Liver (tissue), 9 donors: ENCODE measurements around the gene KCTD3. TPM values are rescaled to one million over a fixed set of nuclear protein-coding genes. Genes with fewer than 3 reads are reported as not detected.
A peak's percentile ranks its signal among the peaks of the same experiment; 100 is the strongest.

ENCODE experiments used
- DNase-seq: peaks from one replicate; pipeline ENCODE4 v3.0.0-alpha.2; 2017; ENCODE audit warnings: low spot score
- H3K27ac ChIP-seq, 2 donors: one replicate each; pipeline ENCODE4 v1.7.0; 2013; ENCODE audit warnings: inconsistent platforms in 2 of 2, low read length in 2 of 2, control low read depth in 1 of 2, low read depth in 1 of 2, mild to moderate bottlenecking in 1 of 2
- H3K27me3 ChIP-seq, 4 donors: one replicate each; pipeline versions ENCODE4 v1.6.1 to v1.7.0; 2013; ENCODE audit warnings: low read length in 3 of 4, inconsistent platforms in 1 of 4, mild to moderate bottlenecking in 1 of 4, moderate library complexity in 1 of 4; ENCODE audit not compliant: control insufficient read depth in 4 of 4, insufficient read depth in 4 of 4
- H3K36me3 ChIP-seq, 4 donors: one replicate each; pipeline versions ENCODE4 v1.6.1 to v1.7.0; 2013; ENCODE audit warnings: low read length in 3 of 4, mild to moderate bottlenecking in 3 of 4, low read depth in 1 of 4, moderate library complexity in 1 of 4; ENCODE audit not compliant: control insufficient read depth in 4 of 4, insufficient read depth in 3 of 4
- H3K4me1 ChIP-seq, 4 donors: one replicate each; pipeline versions ENCODE4 v1.6.1 to v1.7.0; 2013; ENCODE audit warnings: low read length in 3 of 4, mild to moderate bottlenecking in 3 of 4, moderate library complexity in 1 of 4; ENCODE audit not compliant: control insufficient read depth in 4 of 4, insufficient read depth in 4 of 4
- H3K4me3 ChIP-seq, 3 donors: one replicate each; pipeline versions ENCODE4 v1.6.1 to v1.7.0; 2013; ENCODE audit warnings: low read length in 3 of 3, control low read depth in 1 of 3, low read depth in 1 of 3, mild to moderate bottlenecking in 1 of 3
- H3K9ac ChIP-seq, 2 donors: one replicate each; pipeline ENCODE4 v1.7.0; 2013; ENCODE audit warnings: low read length in 2 of 2, mild to moderate bottlenecking in 2 of 2, moderate library complexity in 2 of 2, control low read depth in 1 of 2, low read depth in 1 of 2
- H3K9me3 ChIP-seq, 4 donors: one replicate each; pipeline versions ENCODE4 v1.6.1 to v1.7.0; 2013; ENCODE audit warnings: low read length in 3 of 4; ENCODE audit not compliant: control insufficient read depth in 4 of 4
- ATF3 ChIP-seq: IDR thresholded peaks from 2 replicates; pipeline ENCODE4 v1.6.1; 2016; ENCODE audit warnings: antibody characterized with exemption
- FOXA1 ChIP-seq: IDR thresholded peaks from 2 replicates; pipeline ENCODE4 v1.6.1; 2016; ENCODE audit warnings: antibody characterized with exemption
- GABPA ChIP-seq, 2 donors: IDR thresholded peaks in 1 of 2; conservative IDR thresholded peaks in 1 of 2; 2 replicates each; pipeline ENCODE4 v1.6.1; 2016; ENCODE audit warnings: antibody characterized with exemption in 2 of 2, mild to moderate bottlenecking in 1 of 2, moderate library complexity in 1 of 2
- HNF4A ChIP-seq, 2 donors: conservative IDR thresholded peaks; 2 replicates each; pipeline ENCODE4 v1.6.1; 2016; ENCODE audit warnings: antibody characterized with exemption in 2 of 2, mild to moderate bottlenecking in 2 of 2
- HNF4G ChIP-seq: IDR thresholded peaks from 2 replicates; pipeline ENCODE4 v1.6.1; 2016; ENCODE audit warnings: antibody characterized with exemption
- JUND ChIP-seq, 2 donors: IDR thresholded peaks; 2 replicates each; pipeline ENCODE4 v1.6.1; 2016; ENCODE audit warnings: antibody characterized with exemption in 2 of 2
- MAX ChIP-seq: IDR thresholded peaks from 2 replicates; pipeline ENCODE4 v1.6.1; 2016; ENCODE audit warnings: antibody characterized with exemption
- RAD21 ChIP-seq, 2 donors: IDR thresholded peaks; 2 replicates each; pipeline ENCODE4 v1.6.1; 2016; ENCODE audit warnings: antibody characterized with exemption in 2 of 2, mild to moderate bottlenecking in 2 of 2
- REST ChIP-seq: IDR thresholded peaks from 2 replicates; pipeline ENCODE4 v1.6.1; 2016; ENCODE audit warnings: antibody characterized with exemption, mild to moderate bottlenecking
- RXRA ChIP-seq, 2 donors: IDR thresholded peaks; 2 replicates each; pipeline ENCODE4 v1.6.1; 2017 to 2018; ENCODE audit warnings: antibody characterized with exemption in 2 of 2, mild to moderate bottlenecking in 1 of 2
- SP1 ChIP-seq: IDR thresholded peaks from 2 replicates; pipeline ENCODE4 v1.6.1; 2018; ENCODE audit warnings: antibody characterized with exemption, mild to moderate bottlenecking
- TAF1 ChIP-seq: conservative IDR thresholded peaks from 2 replicates; pipeline ENCODE4 v1.6.1; 2016; ENCODE audit warnings: antibody characterized with exemption, mild to moderate bottlenecking
- YY1 ChIP-seq: IDR thresholded peaks from 2 replicates; pipeline ENCODE4 v1.6.1; 2016; ENCODE audit warnings: antibody characterized with exemption, mild to moderate bottlenecking
- WGBS: extraction: QIAGEN DNeasy Blood & Tissue Kit; methylation state at CpG from one replicate; pipeline ENCODE4 v1.1.7; 2013; 5-methylcytosine and 5-hydroxymethylcytosine counted together
- polyA plus RNA-seq, 2 donors: library from polyadenylated mRNA; stranded (reverse) in 1 of 2; unstranded in 1 of 2; fragments of 200-250 nt in 1 of 2; fragments of >200 nt in 1 of 2; fragmentation: Nextera tagmentation in 1 of 2; extraction: Ambion mirVana in 1 of 2; gene quantifications; one replicate each; pipeline versions ENCODE4 v1.2.1 to v1.2.3, GENCODE V29; 2013 to 2015
- total RNA-seq, 2 donors: library from RNA; depleted of rRNA; stranded (reverse); fragments of >200 nt; gene quantifications; one replicate each; pipeline ENCODE4 v1.2.3, GENCODE V29; 2014
- donor health status: healthy.
- donor health status: healthy.
- donor health status: healthy.
- donor health status: healthy.
- donor health status: healthy.

Gene KCTD3
- total and polyA plus RNA-seq, 4 donors = 20.8 to 58.7 (median 26.1) TPM

GRCh38 chr1:215521279-215521678, 45.8 kb upstream of the KCTD3 start:
- Histone ChIP-seq H3K9ac (no peak overlapping the region), H3K4me3 (no peak overlapping the region), H3K36me3 (no peaks in the 10 kb centered on the region), H3K9me3 (no peaks in the 10 kb centered on the region), H3K27me3 (no peaks in the 10 kb centered on the region), H3K27ac (no peak overlapping the region), H3K4me1 (peaks cover 0 to 5% (median 0%) of the 10 kb centered on the region in 4 donors)
- no peak for DNase-seq
- WGBS = 96% methylated on average over 3 of the region's 3 CpGs
- TF ChIP-seq FOXA1 = no peak
- no peak for TF ChIP-seq MAX
- TF ChIP-seq TAF1 = no peak
- TF ChIP-seq ATF3 = no peak
- TF ChIP-seq YY1 = no peak
- no peak for TF ChIP-seq JUND (IDR thresholded peaks at IDR 0.05)
- no peak for TF ChIP-seq HNF4A (conservative IDR thresholded peaks at IDR 0.05)
- no peak for TF ChIP-seq HNF4G

GRCh38 chr1:215523128-215523861, 43.8 kb upstream of the KCTD3 start:
- Histone ChIP-seq H3K9me3 (no peaks in the 10 kb centered on the region), H3K27ac (no peak overlapping the region), H3K27me3 (no peaks in the 10 kb centered on the region), H3K4me3 (no peak overlapping the region), H3K4me1 (peaks cover 0 to 8% (median 0%) of the 10 kb centered on the region in 4 donors), H3K9ac (no peak overlapping the region), H3K36me3 (no peaks in the 10 kb centered on the region)
- TF ChIP-seq RAD21 (IDR thresholded peaks at IDR 0.05) (peak; percentile 55 to 66), HNF4A (conservative IDR thresholded peaks at IDR 0.05) (no peak), SP1 (no peak), RXRA (IDR thresholded peaks at IDR 0.05) (no peak), TAF1 (no peak)
- 65% methylated on average over 8 of the region's 8 CpGs for WGBS
- DNase-seq = no peak

GRCh38 chr1:215523906-215524305, 43.2 kb upstream of the KCTD3 start:
- no peak overlapping the region for H3K27ac ChIP-seq
- 13% methylated on average over 2 of the region's 2 CpGs for WGBS
- peaks cover 0 to 8% (median 0%) of the 10 kb centered on the region in 4 donors for H3K4me1 ChIP-seq
- H3K4me3 ChIP-seq = no peak overlapping the region
- no peak for DNase-seq
- H3K9me3 ChIP-seq = no peaks in the 10 kb centered on the region
- H3K27me3 ChIP-seq = no peaks in the 10 kb centered on the region
- peak; percentile 31 to 60 for TF ChIP-seq HNF4A (conservative IDR thresholded peaks at IDR 0.05)
- no peak for TF ChIP-seq GABPA (IDR thresholded peaks at IDR 0.05 in 1 of 2, conservative IDR thresholded peaks at IDR 0.05 in 1 of 2)
- TF ChIP-seq REST = peak; percentile 16
- no peaks in the 10 kb centered on the region for H3K36me3 ChIP-seq
- H3K9ac ChIP-seq = no peak overlapping the region
